HL-60 (cell line): ENCODE results near the gene PCCA.

ENCODE experiments used
- DNase-seq, 2 experiments: peaks; one replicate each; pipeline ENCODE4 v3.0.0-alpha.2; 2010 to 2020; ENCODE audit warnings: low read depth in 1 of 2, low spot score in 1 of 2
- H3K27ac ChIP-seq: fragments of 250-450 bp; sonication (Bioruptor Pico); replicated peaks from 2 replicates; pipeline ENCODE4 v1.5.1; 2020; ENCODE audit warnings: mild to moderate bottlenecking, moderate library complexity
- H3K27me3 ChIP-seq: fragments of 250-450 bp; sonication (Bioruptor Pico); 2 replicates; pipeline ENCODE4 v1.5.1; 2021; ENCODE audit warnings: mild to moderate bottlenecking, moderate library complexity; ENCODE audit not compliant: insufficient read depth, poor library complexity, severe bottlenecking
- H3K4me3 ChIP-seq: replicated peaks from 2 replicates; pipeline ENCODE4 v1.5.1; 2011; ENCODE audit warnings: mild to moderate bottlenecking, control low read depth, low read length; ENCODE audit not compliant: insufficient read depth
- GABPA ChIP-seq: IDR thresholded peaks from 2 replicates; pipeline ENCODE4 v1.6.1; 2012; ENCODE audit warnings: low read depth
- POLR2AphosphoS5 ChIP-seq: IDR thresholded peaks from 2 replicates; pipeline ENCODE4 v1.6.1; 2012; ENCODE audit warnings: low read depth
- SPI1 ChIP-seq: IDR thresholded peaks from 2 replicates; pipeline ENCODE4 v1.6.1; 2012; ENCODE audit warnings: low read depth, mild to moderate bottlenecking, borderline replicate concordance
- TF ChIP-seq, protein P1 (sequence below): IDR thresholded peaks from one replicate; pipeline ENCODE4 v1.5.1; 2011; ENCODE audit warnings: low read length, control low read depth, inconsistent platforms; ENCODE audit not compliant: insufficient read depth
- TF ChIP-seq, protein P2 (sequence below): IDR thresholded peaks from 2 replicates; pipeline ENCODE4 v1.6.1; 2012; ENCODE audit warnings: low read depth; ENCODE audit not compliant: insufficient replicate concordance

PCCA gene

GRCh38 chr13:100159584-100159983, 70.7 kb downstream of the PCCA start:
- no peak for DNase-seq
- Histone ChIP-seq H3K27me3 (no peaks in the 10 kb centered on the region), H3K4me3 (no peak overlapping the region), H3K27ac (no peak overlapping the region)
- no peak for TF ChIP-seq GABPA
- TF ChIP-seq, protein P1, sequence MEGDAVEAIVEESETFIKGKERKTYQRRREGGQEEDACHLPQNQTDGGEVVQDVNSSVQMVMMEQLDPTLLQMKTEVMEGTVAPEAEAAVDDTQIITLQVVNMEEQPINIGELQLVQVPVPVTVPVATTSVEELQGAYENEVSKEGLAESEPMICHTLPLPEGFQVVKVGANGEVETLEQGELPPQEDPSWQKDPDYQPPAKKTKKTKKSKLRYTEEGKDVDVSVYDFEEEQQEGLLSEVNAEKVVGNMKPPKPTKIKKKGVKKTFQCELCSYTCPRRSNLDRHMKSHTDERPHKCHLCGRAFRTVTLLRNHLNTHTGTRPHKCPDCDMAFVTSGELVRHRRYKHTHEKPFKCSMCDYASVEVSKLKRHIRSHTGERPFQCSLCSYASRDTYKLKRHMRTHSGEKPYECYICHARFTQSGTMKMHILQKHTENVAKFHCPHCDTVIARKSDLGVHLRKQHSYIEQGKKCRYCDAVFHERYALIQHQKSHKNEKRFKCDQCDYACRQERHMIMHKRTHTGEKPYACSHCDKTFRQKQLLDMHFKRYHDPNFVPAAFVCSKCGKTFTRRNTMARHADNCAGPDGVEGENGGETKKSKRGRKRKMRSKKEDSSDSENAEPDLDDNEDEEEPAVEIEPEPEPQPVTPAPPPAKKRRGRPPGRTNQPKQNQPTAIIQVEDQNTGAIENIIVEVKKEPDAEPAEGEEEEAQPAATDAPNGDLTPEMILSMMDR: no peak
- TF ChIP-seq POLR2AphosphoS5: no peak
- TF ChIP-seq, protein P2, sequence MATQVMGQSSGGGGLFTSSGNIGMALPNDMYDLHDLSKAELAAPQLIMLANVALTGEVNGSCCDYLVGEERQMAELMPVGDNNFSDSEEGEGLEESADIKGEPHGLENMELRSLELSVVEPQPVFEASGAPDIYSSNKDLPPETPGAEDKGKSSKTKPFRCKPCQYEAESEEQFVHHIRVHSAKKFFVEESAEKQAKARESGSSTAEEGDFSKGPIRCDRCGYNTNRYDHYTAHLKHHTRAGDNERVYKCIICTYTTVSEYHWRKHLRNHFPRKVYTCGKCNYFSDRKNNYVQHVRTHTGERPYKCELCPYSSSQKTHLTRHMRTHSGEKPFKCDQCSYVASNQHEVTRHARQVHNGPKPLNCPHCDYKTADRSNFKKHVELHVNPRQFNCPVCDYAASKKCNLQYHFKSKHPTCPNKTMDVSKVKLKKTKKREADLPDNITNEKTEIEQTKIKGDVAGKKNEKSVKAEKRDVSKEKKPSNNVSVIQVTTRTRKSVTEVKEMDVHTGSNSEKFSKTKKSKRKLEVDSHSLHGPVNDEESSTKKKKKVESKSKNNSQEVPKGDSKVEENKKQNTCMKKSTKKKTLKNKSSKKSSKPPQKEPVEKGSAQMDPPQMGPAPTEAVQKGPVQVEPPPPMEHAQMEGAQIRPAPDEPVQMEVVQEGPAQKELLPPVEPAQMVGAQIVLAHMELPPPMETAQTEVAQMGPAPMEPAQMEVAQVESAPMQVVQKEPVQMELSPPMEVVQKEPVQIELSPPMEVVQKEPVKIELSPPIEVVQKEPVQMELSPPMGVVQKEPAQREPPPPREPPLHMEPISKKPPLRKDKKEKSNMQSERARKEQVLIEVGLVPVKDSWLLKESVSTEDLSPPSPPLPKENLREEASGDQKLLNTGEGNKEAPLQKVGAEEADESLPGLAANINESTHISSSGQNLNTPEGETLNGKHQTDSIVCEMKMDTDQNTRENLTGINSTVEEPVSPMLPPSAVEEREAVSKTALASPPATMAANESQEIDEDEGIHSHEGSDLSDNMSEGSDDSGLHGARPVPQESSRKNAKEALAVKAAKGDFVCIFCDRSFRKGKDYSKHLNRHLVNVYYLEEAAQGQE: no peak
- TF ChIP-seq SPI1: no peak

GRCh38 chr13:100160450-100160849, 71.6 kb downstream of the PCCA start:
- no peak for DNase-seq
- Histone ChIP-seq H3K4me3 (no peak overlapping the region), H3K27me3 (no peaks in the 10 kb centered on the region), H3K27ac (no peak overlapping the region)
- TF ChIP-seq, protein P1: no peak
- TF ChIP-seq, protein P2: no peak
- no peak for TF ChIP-seq SPI1
- TF ChIP-seq POLR2AphosphoS5: no peak
- TF ChIP-seq GABPA: no peak

GRCh38 chr13:100163375-100163774, 74.5 kb downstream of the PCCA start:
- H3K27me3 ChIP-seq: no peaks in the 10 kb centered on the region
- DNase-seq: no peak
- H3K27ac ChIP-seq: no peak overlapping the region
- TF ChIP-seq, protein P1: no peak
- no peak for TF ChIP-seq POLR2AphosphoS5
- no peak for TF ChIP-seq SPI1
- TF ChIP-seq, protein P2: no peak
- no peak for TF ChIP-seq GABPA
- no peak overlapping the region for H3K4me3 ChIP-seq
